ENCODE results near the gene PRKCQ. TPM values are rescaled to one million over a fixed set of nuclear protein-coding genes. Genes with fewer than 3 reads are reported as not detected.
A peak's percentile ranks its signal among the peaks of the same experiment; 100 is the strongest.

PRKCQ gene
- total RNA-seq, 2 experiments from 2014 or later: 49.5 to 53.0 TPM

DNA sequence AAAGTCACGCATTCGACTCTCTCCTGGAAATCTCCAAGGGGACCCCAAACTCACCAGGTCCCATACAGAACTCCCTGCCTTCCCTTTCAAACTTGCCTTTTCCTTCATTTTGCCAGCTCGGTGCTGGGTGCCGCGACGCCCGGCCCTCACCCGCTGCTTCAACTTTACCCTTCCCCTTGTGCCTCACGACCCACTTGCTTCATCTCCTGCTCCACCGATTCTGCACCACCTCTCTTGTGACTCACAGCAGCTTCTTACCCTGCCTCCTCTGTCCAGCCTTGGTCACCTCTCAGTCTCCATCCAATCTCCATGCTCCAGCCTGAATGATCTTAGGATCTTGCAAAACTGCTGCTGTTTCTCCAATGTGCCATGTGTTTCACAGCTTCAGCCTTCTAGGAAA lies 59.9 kb downstream of the PRKCQ start:
- H3K27me3 Mint-ChIP-seq (ENCODE audit: low read depth): no peaks in the 10 kb centered on the region
- no peak overlapping the region for H3K4me3 Mint-ChIP-seq
- no peak for DNase-seq
- H3K4me1 Mint-ChIP-seq (ENCODE audit: low read depth): peaks cover 71% of the 10 kb centered on the region
- CTCF ChIA-PET: interaction anchor here (1.1 to 1.2 kb wide), 4 partner anchors 47 to 148 kb away, joined by 3 to 4 read pairs (median 4); no protein-coding TSS in a partner anchor
- H3K36me3 Mint-ChIP-seq (ENCODE audit: low read depth): peaks cover 6% of the 10 kb centered on the region
- H3K27ac Mint-ChIP-seq: peak overlapping the region; percentile 3
- H3K9me3 Mint-ChIP-seq: no peaks in the 10 kb centered on the region
- intact Hi-C loops (cut with micrococcal nuclease): no loop called here

DNA sequence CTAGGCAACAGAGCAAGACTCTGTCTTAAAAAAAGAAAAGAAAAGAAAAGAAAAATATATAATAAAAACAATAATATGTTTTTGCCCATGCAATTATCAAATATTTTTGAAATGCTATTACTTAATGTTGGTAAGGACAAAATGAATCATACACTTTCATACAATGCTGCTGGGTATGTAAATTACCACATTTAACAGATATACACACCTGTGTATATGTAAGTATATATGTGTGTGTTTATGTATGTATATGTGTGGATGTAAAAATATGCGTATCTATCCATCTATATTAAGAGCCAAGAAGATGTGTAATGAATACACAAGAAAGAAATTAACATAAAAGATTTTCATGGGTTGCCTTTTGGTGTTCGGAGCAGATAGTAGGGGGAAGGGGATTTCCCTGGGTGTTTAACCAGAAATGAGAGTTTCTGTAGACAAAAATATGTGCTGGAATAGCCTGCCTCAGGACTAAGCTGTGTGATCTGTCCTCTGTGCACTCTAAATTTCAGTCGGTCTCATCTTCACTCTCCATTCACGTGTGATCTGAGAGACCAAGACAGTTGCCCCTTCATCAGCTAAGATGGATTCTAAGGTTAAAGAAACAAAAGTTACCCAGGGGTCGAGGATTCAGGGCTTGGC lies 61.2 kb downstream of the PRKCQ start:
- peaks cover 78% of the 10 kb centered on the region for H3K4me1 Mint-ChIP-seq (ENCODE audit: low read depth)
- DNase-seq: peak; percentile 49

DNA sequence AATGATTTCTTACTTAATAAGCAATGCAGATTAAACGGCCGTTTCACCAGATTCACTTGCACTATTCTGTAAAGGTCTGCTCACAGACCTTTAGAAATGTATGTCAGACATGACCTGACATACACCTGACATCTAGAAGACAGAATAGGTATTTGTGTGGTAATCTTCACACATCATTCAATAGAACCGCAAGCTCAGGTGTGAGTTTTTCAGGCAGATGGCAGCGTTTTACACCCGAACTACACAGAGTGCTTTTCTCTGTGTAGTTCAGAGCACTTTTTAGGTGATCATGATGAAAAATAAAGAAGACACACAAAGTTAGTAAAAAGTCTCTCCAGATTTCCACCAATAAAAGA lies 63.2 kb downstream of the PRKCQ start:
- no peak overlapping the region for H3K4me3 Mint-ChIP-seq
- peak; percentile 48 for DNase-seq
- H3K27ac Mint-ChIP-seq: no peak overlapping the region
- intact Hi-C loops (cut with micrococcal nuclease): loop anchor here (1.0 kb wide), 1 partner anchor 19 kb away; no protein-coding TSS in a partner anchor
- no peaks in the 10 kb centered on the region for H3K27me3 Mint-ChIP-seq (ENCODE audit: low read depth)
- H3K9me3 Mint-ChIP-seq: peaks cover 1% of the 10 kb centered on the region
- H3K36me3 Mint-ChIP-seq (ENCODE audit: low read depth): peaks cover 37% of the 10 kb centered on the region
- CTCF ChIA-PET: interaction anchor here (0.6 to 1.4 kb wide), 5 partner anchors 17 to 92 kb away, joined by 3 to 9 read pairs (median 3); no protein-coding TSS in a partner anchor
- peaks cover 86% of the 10 kb centered on the region for H3K4me1 Mint-ChIP-seq (ENCODE audit: low read depth)

More for the DNA sequence above, 61.2 kb downstream of the PRKCQ start:
- intact Hi-C loops (cut with micrococcal nuclease): loop anchor here (1.0 kb wide), 4 partner anchors 11 to 56 kb away; no protein-coding TSS in a partner anchor
- CTCF ChIA-PET: interaction anchor here (0.8 to 1.2 kb wide), 8 partner anchors 12 to 149 kb away, joined by 3 to 5 read pairs (median 4); no protein-coding TSS in a partner anchor
- Mint-ChIP-seq H3K36me3 (ENCODE audit: low read depth) (peaks cover 17% of the 10 kb centered on the region), H3K27ac (peak overlapping the region; percentile 79), H3K27me3 (ENCODE audit: low read depth) (no peaks in the 10 kb centered on the region), H3K4me3 (peak overlapping the region; percentile 55), H3K9me3 (no peaks in the 10 kb centered on the region)

DNA sequence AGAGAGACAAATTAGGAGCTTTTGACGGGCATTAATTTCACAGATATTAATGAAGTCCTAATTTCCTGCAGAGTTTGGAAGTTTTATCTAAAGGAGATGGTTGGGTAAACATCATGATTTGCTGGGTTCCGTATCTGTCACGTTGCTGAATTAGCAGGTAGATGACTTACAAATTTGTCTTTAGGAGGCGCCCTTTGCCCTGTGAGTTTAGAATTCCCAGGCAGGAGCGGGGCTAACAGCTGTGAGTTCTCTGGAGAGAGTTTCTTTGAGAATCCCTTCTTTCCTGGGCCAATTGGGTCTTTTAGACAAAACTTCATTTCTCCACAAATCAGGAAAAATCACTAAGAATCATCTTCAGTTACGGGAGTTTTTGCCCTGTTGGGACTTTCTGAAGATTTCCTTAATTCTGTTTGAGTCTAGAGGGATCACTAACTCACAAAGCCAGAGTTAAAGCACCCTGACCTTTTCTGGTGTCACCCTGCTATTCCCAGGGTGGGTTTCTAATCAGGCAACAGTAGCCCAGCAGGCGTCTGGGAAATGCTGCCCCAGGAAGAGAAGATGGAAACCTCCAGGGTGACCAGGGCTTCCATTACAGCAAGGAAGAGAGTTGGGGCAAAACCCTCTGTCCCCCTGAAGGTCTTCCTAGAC lies 63.7 kb downstream of the PRKCQ start:
- CTCF ChIA-PET: interaction anchor here (0.6 to 1.4 kb wide), 5 partner anchors 8 to 70 kb away, joined by 3 to 4 read pairs (median 3); no protein-coding TSS in a partner anchor
- Mint-ChIP-seq H3K4me3 (no peak overlapping the region), H3K36me3 (ENCODE audit: low read depth) (peaks cover 42% of the 10 kb centered on the region), H3K27ac (no peak overlapping the region), H3K4me1 (ENCODE audit: low read depth) (peaks cover 86% of the 10 kb centered on the region), H3K9me3 (peaks cover 6% of the 10 kb centered on the region), H3K27me3 (ENCODE audit: low read depth) (no peaks in the 10 kb centered on the region)
- intact Hi-C loops (cut with micrococcal nuclease): no loop called here
- DNase-seq: no peak

DNA sequence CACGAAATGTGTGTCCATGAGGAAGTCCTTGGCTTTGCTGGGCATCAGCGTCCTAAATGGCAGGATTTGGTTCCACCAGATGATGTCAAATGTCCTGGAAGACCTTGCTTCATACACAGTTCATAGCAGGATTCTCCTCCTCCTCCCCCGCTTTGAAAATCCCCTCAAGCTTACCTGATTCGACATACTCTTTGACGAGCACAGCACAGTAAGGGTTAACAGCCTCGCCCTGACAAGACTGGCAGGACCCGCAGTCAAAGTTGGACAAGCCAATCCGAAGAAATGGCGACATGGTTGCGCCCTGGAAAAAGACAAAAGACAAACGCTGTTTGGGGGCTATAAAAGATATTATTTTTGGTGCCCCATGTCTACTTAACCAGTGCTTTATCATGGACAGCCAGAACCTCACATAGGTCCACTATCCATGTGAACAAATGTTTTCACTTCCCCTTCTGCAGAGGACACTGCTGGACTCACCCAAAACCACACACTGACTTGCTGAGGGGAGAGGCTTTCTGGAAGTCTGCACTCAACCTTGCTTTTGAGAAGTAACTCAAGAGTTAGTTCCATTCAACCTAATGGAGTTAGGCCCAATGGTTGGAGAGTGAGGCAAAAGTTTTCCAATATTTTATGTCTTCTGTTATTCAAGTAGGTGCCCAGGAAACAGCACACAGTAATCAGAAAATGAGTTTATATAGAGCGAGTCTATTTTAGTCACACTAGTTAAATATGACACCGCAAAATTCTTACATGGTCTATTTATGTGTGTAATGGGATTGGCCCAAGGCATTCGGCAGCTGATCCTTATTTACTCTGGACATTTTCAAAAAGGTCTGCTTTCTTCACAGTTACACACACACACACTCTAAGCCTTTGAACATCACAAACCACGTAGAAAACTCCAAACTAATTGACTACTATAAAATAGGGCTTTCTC lies 65.0 kb downstream of the PRKCQ start:
- Mint-ChIP-seq H3K4me3 (no peak overlapping the region), H3K4me1 (ENCODE audit: low read depth) (peaks cover 83% of the 10 kb centered on the region), H3K27me3 (ENCODE audit: low read depth) (no peaks in the 10 kb centered on the region), H3K27ac (peak overlapping the region; percentile 20), H3K9me3 (peaks cover 13% of the 10 kb centered on the region), H3K36me3 (ENCODE audit: low read depth) (peaks cover 53% of the 10 kb centered on the region)
- DNase-seq: no peak
- CTCF ChIA-PET: interaction anchor here (0.7 kb wide), 1 partner anchor 15 kb away, joined by 3 read pairs; no protein-coding TSS in a partner anchor
- intact Hi-C loops (cut with micrococcal nuclease): no loop called here

DNA sequence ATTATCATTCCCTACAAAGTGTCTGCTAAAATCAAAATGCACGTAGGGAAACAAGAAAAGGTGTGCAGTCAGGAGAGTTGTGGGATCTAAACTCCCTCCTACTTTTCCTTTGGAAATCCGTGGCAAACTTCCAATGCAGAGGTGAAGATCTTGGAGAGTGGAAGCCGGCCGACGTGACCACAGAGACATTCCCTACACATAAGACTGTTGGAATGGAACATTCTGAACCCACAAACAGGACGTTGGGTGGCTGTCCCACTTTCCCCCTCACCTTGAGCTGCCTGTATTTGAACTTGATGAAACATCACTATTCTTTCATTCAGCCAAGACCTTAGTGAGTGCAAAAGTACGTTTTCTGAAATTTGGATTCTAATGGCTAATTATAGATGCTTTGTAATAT lies 65.9 kb downstream of the PRKCQ start:
- CTCF ChIA-PET: interaction anchor here (0.6 to 0.9 kb wide), 3 partner anchors 16 to 428 kb away, joined by 3 read pairs; no protein-coding TSS in a partner anchor
- peaks cover 77% of the 10 kb centered on the region for H3K4me1 Mint-ChIP-seq (ENCODE audit: low read depth)
- intact Hi-C loops (cut with micrococcal nuclease): no loop called here
- peaks cover 59% of the 10 kb centered on the region for H3K36me3 Mint-ChIP-seq (ENCODE audit: low read depth)
- H3K9me3 Mint-ChIP-seq: peaks cover 13% of the 10 kb centered on the region
- no peak overlapping the region for H3K4me3 Mint-ChIP-seq
- DNase-seq: no peak
- H3K27ac Mint-ChIP-seq: no peak overlapping the region
- H3K27me3 Mint-ChIP-seq (ENCODE audit: low read depth): no peaks in the 10 kb centered on the region

DNA sequence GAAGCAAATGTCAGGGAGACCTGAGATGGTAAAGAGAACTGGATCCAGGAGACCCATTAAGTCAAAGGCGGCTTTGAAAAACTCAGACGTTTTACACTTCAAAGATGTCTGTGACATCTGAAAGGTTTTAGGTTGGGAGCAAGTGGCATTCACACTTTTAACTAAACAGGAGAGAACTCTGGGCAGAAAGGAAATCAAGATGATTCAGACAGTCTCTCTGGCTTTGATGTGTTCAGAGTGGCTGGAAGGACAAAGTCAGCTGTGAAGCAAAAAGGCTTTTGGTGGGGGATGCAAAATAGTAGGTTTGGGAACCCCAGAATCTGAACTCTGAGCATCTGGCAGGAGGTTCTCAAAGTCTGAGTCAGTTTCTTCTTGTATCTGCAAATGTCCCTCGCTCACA lies 66.6 kb downstream of the PRKCQ start:
- intact Hi-C loops (cut with micrococcal nuclease): loop anchor here (1.0 to 2.0 kb wide), 3 partner anchors 17 to 131 kb away; no protein-coding TSS in a partner anchor
- Mint-ChIP-seq H3K36me3 (ENCODE audit: low read depth) (peaks cover 65% of the 10 kb centered on the region), H3K4me3 (peak overlapping the region; percentile 19), H3K27ac (peak overlapping the region; percentile 54), H3K9me3 (peaks cover 13% of the 10 kb centered on the region), H3K27me3 (ENCODE audit: low read depth) (no peaks in the 10 kb centered on the region), H3K4me1 (ENCODE audit: low read depth) (peaks cover 72% of the 10 kb centered on the region)
- CTCF ChIA-PET: no interaction called here
- peak; percentile 64 for DNase-seq

DNA sequence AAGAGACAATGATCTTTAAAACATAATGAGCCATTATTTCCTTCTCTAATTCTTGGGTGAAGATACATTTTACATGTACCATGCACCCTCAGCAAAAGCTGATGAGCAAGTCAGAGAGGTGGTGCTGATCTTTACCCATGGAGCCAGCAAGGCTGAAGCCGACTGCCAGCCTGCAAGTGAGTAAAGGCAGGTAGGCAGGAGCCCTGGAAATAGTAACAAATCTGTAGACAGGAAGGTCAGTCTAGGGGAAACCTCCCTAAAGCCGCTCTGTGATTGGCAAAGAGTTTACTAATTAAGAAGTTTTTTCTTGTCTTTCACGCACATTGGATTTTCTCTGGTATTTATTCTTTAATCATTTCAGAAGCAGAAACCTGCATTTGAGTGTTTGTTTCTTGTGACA lies 67.9 kb downstream of the PRKCQ start:
- DNase-seq: no peak
- Mint-ChIP-seq H3K4me3 (no peak overlapping the region), H3K36me3 (ENCODE audit: low read depth) (peaks cover 72% of the 10 kb centered on the region), H3K9me3 (peaks cover 13% of the 10 kb centered on the region), H3K4me1 (ENCODE audit: low read depth) (peaks cover 76% of the 10 kb centered on the region), H3K27me3 (ENCODE audit: low read depth) (no peaks in the 10 kb centered on the region), H3K27ac (peak overlapping the region; percentile 28)
- CTCF ChIA-PET: interaction anchor here (1.3 to 1.4 kb wide), 2 partner anchors 38 to 69 kb away, joined by 3 read pairs; no protein-coding TSS in a partner anchor
- intact Hi-C loops (cut with micrococcal nuclease): loop anchor here (2.0 kb wide), 2 partner anchors 19 to 133 kb away; no protein-coding TSS in a partner anchor

DNA sequence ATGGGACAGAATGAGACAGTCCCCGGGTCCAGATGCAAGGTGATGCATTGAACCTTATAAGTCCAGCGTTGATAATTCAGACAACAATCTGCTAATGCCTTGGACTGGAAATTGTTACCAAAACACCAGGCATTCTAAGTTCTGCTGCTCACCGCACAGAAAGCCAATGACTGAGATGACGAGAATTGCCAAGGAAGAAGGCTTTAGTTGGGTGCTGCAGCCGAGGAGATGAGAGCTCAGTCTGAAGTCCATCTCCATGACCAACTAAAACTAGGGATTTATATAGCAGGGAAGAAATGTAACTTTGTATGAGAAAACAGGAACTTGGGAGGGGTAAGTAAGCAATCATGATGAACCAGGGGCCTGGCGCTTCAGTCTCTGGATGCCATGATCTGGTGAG lies 68.7 kb downstream of the PRKCQ start:
- H3K27me3 Mint-ChIP-seq (ENCODE audit: low read depth): no peaks in the 10 kb centered on the region
- CTCF ChIA-PET: interaction anchor here (1.4 kb wide), 1 partner anchor 37 kb away, joined by 3 read pairs; no protein-coding TSS in a partner anchor
- no peak overlapping the region for H3K27ac Mint-ChIP-seq
- intact Hi-C loops (cut with micrococcal nuclease): no loop called here
- H3K9me3 Mint-ChIP-seq: peaks cover 13% of the 10 kb centered on the region
- no peak for DNase-seq
- H3K4me3 Mint-ChIP-seq: no peak overlapping the region
- H3K4me1 Mint-ChIP-seq (ENCODE audit: low read depth): peaks cover 76% of the 10 kb centered on the region
- H3K36me3 Mint-ChIP-seq (ENCODE audit: low read depth): peaks cover 76% of the 10 kb centered on the region

DNA sequence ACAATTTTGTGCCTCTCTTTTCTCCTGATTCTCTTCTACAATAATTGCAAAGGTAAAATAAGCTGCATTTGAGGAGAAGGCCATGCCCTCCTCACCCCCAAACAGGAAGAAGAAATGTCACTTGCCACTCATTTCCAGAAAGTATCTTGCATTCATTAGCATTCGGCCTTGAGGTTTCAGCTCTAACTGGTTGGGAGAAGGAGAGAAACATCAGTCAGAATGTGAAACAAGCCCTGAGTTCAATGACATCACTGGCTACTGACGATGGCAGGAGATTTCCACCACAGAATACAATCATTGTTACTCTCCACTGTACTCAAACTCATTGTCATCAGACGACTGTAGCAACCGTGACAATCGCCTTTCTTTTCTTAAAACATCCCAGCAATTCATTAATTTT lies 72.8 kb downstream of the PRKCQ start:
- peak; percentile 80 for DNase-seq
- H3K4me3 Mint-ChIP-seq: peak overlapping the region; percentile 7
- CTCF ChIA-PET: interaction anchor here (1.2 kb wide), 1 partner anchor 140 kb away, joined by 8 read pairs; no protein-coding TSS in a partner anchor
- peak overlapping the region; percentile 90 for H3K27ac Mint-ChIP-seq
- H3K9me3 Mint-ChIP-seq: peaks cover 13% of the 10 kb centered on the region
- H3K36me3 Mint-ChIP-seq (ENCODE audit: low read depth): peaks cover 65% of the 10 kb centered on the region
- intact Hi-C loops (cut with micrococcal nuclease): loop anchor here (1.0 to 2.0 kb wide), 3 partner anchors 15 to 36 kb away; no protein-coding TSS in a partner anchor
- H3K27me3 Mint-ChIP-seq (ENCODE audit: low read depth): no peaks in the 10 kb centered on the region
- peaks cover 73% of the 10 kb centered on the region for H3K4me1 Mint-ChIP-seq (ENCODE audit: low read depth)

DNA sequence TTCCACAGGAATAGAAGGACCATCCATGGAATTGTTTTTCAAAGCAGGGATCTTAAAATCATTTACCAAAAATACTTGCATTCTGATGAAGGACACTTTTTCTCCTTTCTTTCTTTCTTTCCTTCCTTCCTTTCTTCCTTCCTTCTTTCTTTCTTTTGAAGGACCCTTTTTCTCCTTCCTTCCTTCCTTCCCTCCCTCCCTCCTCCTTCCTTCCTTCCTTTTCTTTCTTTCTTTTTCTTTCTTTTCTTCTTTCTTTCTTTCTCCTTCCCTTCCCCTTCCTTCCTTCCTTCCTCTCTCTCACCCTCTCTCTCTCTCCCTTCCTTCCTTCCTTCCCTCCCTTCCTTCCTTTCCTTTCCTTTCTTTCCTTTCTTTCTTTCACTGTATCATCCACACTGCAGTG lies 74.8 kb downstream of the PRKCQ start:
- no peak for DNase-seq
- H3K4me3 Mint-ChIP-seq: no peak overlapping the region
- intact Hi-C loops (cut with micrococcal nuclease): no loop called here
- no peaks in the 10 kb centered on the region for H3K27me3 Mint-ChIP-seq (ENCODE audit: low read depth)
- peak overlapping the region; percentile 21 for H3K27ac Mint-ChIP-seq
- CTCF ChIA-PET: no interaction called here
- no peaks in the 10 kb centered on the region for H3K9me3 Mint-ChIP-seq
- H3K4me1 Mint-ChIP-seq (ENCODE audit: low read depth): peaks cover 71% of the 10 kb centered on the region
- H3K36me3 Mint-ChIP-seq (ENCODE audit: low read depth): peaks cover 57% of the 10 kb centered on the region
